A549 treated with AZD2906 at 1 μM for 4 hours (cell line): Measurements from ENCODE around the gene EXTL1. TPM values are rescaled to one million over a fixed set of nuclear protein-coding genes. Genes with fewer than 3 reads are reported as not detected.

Experiments
- total RNA-seq: library from RNA; stranded (reverse); fragments of 200-300 nt; extraction: Qiagen RNA extraction; gene quantifications from 5 replicates; pipeline ENCODE4 v1.2.3, GENCODE V29; 2022

The EXTL1 gene, protein sequence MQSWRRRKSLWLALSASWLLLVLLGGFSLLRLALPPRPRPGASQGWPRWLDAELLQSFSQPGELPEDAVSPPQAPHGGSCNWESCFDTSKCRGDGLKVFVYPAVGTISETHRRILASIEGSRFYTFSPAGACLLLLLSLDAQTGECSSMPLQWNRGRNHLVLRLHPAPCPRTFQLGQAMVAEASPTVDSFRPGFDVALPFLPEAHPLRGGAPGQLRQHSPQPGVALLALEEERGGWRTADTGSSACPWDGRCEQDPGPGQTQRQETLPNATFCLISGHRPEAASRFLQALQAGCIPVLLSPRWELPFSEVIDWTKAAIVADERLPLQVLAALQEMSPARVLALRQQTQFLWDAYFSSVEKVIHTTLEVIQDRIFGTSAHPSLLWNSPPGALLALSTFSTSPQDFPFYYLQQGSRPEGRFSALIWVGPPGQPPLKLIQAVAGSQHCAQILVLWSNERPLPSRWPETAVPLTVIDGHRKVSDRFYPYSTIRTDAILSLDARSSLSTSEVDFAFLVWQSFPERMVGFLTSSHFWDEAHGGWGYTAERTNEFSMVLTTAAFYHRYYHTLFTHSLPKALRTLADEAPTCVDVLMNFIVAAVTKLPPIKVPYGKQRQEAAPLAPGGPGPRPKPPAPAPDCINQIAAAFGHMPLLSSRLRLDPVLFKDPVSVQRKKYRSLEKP
- 0.01 to 0.02 TPM in 2 of 5 replicates, not detected in the others for total RNA-seq

DNA sequence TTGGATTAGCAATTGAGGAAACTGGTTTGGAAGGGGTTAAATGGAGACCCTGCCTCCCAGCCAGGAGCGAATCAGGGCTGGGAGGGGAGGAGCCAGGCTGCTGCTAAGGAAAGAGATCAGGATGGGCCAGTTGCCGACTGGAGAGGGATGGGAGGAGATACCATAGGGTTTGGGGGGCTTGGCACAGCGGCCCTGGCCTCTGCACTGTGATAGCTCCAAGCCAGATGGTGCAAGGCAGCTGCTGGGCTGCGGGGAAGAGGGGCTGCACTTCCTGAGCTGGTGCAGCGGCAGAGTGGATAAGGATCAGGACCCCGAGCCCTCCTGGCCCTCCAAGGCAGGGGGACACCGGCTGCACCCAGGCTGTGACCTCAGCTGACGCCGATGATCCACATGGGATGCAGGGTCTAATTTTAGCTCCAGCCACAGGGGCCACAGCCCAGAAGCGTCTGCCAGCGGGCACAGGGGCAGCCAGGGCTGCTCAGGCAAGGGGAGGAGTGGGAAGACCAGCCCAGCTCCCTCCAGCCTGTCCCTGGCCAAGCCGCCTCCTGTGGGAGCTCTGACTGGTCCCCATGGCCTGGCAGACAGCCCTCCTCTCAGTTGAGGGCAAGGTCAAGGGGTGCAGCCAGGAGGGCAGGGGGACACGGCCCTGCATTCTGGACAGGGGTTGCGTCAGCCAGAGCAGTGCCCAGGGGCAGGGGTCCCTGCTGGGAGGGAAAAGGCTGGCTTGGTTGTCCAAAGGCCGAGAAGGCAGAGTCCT is at the start of gene EXTL1:
TSS of gene EXTL1 (plus strand) at position 129 of the 757 bp plus-strand sequence. CDS start 872 bp downstream, outside the sequence.

DNA sequence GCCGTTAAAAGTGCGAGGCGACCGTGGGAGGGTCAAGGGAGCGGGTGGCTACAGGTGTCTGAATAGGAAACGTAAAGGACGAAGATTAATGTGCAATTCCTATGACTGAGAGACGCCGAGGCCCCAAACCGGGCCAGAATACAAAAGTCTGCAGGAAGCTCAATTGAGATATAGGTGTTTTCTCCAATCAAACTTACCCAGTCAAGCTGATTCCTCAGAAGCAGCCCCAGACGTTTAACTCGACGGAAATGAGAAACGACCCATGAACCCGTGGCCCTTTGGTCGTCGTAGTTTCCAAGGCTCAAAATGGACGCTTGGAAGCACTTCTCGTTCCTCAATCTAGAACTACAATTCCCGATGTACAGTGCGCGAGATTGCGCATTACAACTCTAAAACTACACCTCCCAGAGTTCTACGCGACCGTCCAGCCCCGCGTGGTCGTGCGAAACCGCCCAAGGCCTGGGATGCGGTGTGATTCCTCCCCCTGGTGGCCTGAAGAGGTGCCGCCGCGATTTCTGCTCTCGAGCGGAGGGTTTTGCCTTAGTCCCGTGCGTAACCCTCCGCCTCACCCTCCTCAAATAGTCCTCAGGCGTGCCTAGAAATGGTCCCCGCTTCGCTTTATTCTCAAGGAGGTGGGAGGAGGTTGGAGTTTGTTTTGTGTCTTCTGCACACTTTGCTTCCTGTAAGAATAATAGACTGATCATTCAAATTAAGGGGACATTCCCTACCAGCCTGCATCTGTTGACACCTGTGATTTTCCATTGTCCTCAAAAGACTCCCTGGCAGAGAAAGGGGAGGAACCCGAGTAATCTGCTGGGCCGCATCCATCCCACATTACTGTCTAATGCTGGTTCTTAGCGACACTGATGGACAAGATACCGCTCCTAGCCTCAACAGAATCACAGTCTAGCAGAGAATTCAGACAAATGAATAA is 23.5 kb upstream of the EXTL1 start, which contains the start of gene PAFAH2:
TSS of gene PAFAH2 (minus strand) at position 236 of the 934 bp plus-strand sequence. CDS start 7,247 bp downstream, outside the sequence.

DNA sequence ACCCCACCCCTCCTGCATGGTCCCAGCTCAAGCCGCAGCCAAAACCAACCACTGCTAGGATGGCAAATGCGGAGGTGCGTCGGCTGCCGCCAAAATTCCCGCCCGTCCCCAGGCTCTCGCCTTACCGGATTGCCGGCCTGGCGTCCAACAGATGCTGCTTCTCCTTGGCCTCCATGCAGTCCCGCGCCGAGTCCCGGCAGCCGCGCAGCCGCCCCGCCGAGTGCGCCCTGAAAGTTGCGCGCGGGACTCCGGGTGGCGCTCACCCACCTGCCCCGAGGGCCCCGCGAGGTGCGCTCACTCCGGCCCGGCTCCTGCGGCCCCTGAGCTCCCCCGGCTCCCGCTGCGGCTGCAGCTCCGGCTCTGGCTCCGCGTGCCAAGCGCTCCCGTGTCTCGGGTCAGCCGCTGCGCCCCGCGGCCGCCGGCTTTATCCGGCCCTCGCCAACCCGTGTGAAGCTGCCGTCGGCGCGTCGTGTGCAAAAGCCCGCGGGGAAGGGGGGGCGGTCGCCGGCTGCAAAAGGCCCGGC is 24.2 kb downstream of the EXTL1 start, which contains the start of gene SLC30A2:
TSS of gene SLC30A2 (minus strand) at position 397 of the 524 bp plus-strand sequence. CDS start at position 175, 222 bp downstream.

DNA sequence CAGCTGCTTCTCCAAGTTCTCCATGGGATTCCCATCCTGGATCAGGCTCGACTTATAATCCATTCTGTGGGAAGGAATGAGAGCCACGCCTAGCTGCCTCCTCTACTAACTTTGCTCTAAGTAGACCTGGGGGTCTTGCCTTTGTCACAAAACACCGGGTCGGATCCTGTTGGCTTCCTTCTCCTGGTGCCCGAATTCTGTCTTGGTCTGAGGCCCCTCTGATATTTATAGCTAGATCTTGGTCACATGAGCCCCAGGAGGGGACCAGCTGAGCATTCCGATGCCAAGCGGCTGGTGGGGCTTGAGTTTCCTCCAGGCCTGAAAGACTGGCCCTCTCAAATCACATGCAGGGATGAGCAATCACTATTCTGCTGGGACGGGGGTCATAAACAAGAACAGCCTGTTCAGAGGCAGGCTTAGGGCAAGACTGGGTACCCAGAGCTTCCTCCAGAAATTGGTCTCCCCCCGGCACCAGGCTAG is 45.9 kb downstream of the EXTL1 start, which contains the start of gene TRIM63:
TSS of gene TRIM63 (minus strand) at position 199 of the 480 bp plus-strand sequence. CDS start at position 63, 136 bp downstream.

Other genes with a start within 250 kb of the EXTL1 start
- gene SELENON, start 221.6 kb upstream of the EXTL1 start, total RNA-seq, result 60.2 to 65.1 TPM (median 63.4 TPM) in 5 replicates
- 24.9 to 29.6 TPM (median 25.6 TPM) in 5 replicates for gene MTFR1L, start 201.8 kb upstream of the EXTL1 start, total RNA-seq
- gene AUNIP, start 162.3 kb upstream of the EXTL1 start, total RNA-seq, result 8.3 to 9.4 TPM (median 8.7 TPM) in 5 replicates
- 6.4 to 9.2 TPM (median 8.3 TPM) in 5 replicates for gene PAQR7, start 146.1 kb upstream of the EXTL1 start, total RNA-seq
- 217 to 224 TPM (median 220 TPM) in 5 replicates for gene STMN1, start 115.4 kb upstream of the EXTL1 start, total RNA-seq
- 7.2 to 8.3 TPM (median 8.0 TPM) in 5 replicates for gene PAFAH2, start 23.7 kb upstream of the EXTL1 start, total RNA-seq
- gene SLC30A2, start 24.3 kb downstream of the EXTL1 start, total RNA-seq, result 0.26 to 0.70 TPM (median 0.38 TPM) in 5 replicates
- gene TRIM63, start 45.9 kb downstream of the EXTL1 start, total RNA-seq, result 1.8 to 2.9 TPM (median 2.3 TPM) in 5 replicates
- 1.7 to 2.4 TPM (median 1.9 TPM) in 5 replicates for gene PDIK1L, start 90.0 kb downstream of the EXTL1 start, total RNA-seq
- 0.03 to 0.07 TPM (median 0.03 TPM) in 3 of 5 replicates, not detected in the others for gene FAM110D, start 137.3 kb downstream of the EXTL1 start, total RNA-seq
- not detected in 5 replicates for gene C1orf232, start 147.2 kb downstream of the EXTL1 start, total RNA-seq
- gene ZNF593, start 148.1 kb downstream of the EXTL1 start, total RNA-seq, result 51.7 to 70.4 TPM (median 65.4 TPM) in 5 replicates
- 0.18 to 0.28 TPM in 2 of 5 replicates, not detected in the others for gene ZNF593OS, start 150.1 kb downstream of the EXTL1 start, total RNA-seq
- 0.04 to 0.39 TPM (median 0.31 TPM) in 5 replicates for gene CNKSR1, start 155.7 kb downstream of the EXTL1 start, total RNA-seq
- not detected in 5 replicates for gene CATSPER4, start 168.8 kb downstream of the EXTL1 start, total RNA-seq
- gene CEP85, start 212.4 kb downstream of the EXTL1 start, total RNA-seq, result 10.9 to 13.1 TPM (median 12.7 TPM) in 5 replicates